Gastroesophageal sphincter (tissue), 3 donors: ENCODE measurements around the gene FOXK1.
A peak's percentile ranks its signal among the peaks of the same experiment; 100 is the strongest.

Experiments used
- CTCF ChIP-seq, 4 experiments: fragments of 200-600 bp in 2 of 4; fragments of 450-650 bp in 2 of 4; sonication (generic) in 1 of 4; IDR thresholded peaks; one replicate each; pipeline ENCODE4 v1.5.1; 2017 to 2019; ENCODE audit warnings: antibody characterized with exemption in 4 of 4, mild to moderate bottlenecking in 2 of 4, moderate library complexity in 2 of 4
- EP300 ChIP-seq: sonication (generic); formaldehyde crosslinking; IDR thresholded peaks from one replicate; pipeline ENCODE4 v1.6.1; 2017; ENCODE audit warnings: antibody characterized with exemption, mild to moderate bottlenecking

- peak in 3 of 4 experiments; percentile 70 to 82 (median 78) for TF ChIP-seq CTCF (IDR thresholded peaks at IDR 0.05)
- TF ChIP-seq EP300: no peak
These were observed 40.2 kb upstream of the FOXK1 start for GRCh38 chr7:4641667-4642467.
